ENCODE results near the gene NXT1. TPM values are rescaled to one million over a fixed set of nuclear protein-coding genes. Genes with fewer than 3 reads are reported as not detected.

The NXT1 gene
- total RNA-seq, 6 experiments from 2014 or later: 3.8 to 11.2 (median 6.1) TPM

DNA sequence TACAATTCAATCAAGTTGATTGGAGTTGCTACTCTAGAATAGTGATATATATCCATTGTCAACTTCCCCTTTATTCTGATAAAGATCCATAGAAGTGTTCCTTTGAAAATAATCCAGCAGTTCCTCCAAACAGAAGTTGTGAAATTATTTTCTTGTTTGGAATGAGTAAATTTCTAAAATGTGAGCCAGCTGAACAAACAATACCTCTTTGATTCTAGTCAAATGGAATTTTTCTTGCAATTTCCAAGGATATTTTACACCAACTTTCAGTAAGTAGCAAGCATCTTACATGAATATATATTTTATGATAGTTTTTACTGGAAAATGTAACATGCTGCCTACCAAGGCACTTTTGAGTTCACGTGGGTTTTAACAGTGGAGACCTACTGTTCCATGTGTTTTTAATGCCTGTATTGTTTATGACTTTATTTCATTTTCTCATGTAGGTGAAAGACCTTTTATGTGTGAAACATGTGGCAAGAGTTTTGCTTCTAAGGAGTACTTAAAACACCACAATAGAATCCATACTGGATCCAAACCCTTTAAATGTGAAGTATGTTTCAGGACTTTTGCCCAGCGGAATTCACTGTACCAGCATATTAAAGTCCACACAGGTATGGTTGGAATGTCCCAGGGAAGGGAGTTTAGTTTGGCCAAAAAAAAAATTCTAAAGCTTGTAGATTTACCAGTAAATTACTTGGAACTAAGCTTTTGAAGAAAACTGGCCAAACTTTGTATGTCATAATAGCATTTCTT lies 17.9 kb downstream of the NXT1 start:
- Histone ChIP-seq H3K9me3 (no peaks in the 10 kb centered on the region), H3K4me3 (no peak overlapping the region), H3K4me1 (peaks cover 0 to 28% (median 4%) of the 10 kb centered on the region in 4 donors), H3K36me3 (peaks cover 0 to 56% (median 19%) of the 10 kb centered on the region in 4 donors), H3K27ac (no peak overlapping the region), H3K27me3 (no peaks in the 10 kb centered on the region)
- 98% methylated on average over 2 of the region's 2 CpGs for WGBS (ENCODE audit: insufficient coverage, low coverage, low lambda C conversion rate, missing lambda C conversion rate)
- DNase-seq (no peak), ATAC-seq (peak in 3 of 4 donors; percentile 13 to 20 (median 15))
- intact Hi-C loops (cut with DNase I): no loop called here
- TF ChIP-seq, protein P1, sequence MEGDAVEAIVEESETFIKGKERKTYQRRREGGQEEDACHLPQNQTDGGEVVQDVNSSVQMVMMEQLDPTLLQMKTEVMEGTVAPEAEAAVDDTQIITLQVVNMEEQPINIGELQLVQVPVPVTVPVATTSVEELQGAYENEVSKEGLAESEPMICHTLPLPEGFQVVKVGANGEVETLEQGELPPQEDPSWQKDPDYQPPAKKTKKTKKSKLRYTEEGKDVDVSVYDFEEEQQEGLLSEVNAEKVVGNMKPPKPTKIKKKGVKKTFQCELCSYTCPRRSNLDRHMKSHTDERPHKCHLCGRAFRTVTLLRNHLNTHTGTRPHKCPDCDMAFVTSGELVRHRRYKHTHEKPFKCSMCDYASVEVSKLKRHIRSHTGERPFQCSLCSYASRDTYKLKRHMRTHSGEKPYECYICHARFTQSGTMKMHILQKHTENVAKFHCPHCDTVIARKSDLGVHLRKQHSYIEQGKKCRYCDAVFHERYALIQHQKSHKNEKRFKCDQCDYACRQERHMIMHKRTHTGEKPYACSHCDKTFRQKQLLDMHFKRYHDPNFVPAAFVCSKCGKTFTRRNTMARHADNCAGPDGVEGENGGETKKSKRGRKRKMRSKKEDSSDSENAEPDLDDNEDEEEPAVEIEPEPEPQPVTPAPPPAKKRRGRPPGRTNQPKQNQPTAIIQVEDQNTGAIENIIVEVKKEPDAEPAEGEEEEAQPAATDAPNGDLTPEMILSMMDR (IDR thresholded peaks at IDR 0.05): no peak
- TF ChIP-seq POLR2A (IDR thresholded peaks at IDR 0.05): no peak

DNA sequence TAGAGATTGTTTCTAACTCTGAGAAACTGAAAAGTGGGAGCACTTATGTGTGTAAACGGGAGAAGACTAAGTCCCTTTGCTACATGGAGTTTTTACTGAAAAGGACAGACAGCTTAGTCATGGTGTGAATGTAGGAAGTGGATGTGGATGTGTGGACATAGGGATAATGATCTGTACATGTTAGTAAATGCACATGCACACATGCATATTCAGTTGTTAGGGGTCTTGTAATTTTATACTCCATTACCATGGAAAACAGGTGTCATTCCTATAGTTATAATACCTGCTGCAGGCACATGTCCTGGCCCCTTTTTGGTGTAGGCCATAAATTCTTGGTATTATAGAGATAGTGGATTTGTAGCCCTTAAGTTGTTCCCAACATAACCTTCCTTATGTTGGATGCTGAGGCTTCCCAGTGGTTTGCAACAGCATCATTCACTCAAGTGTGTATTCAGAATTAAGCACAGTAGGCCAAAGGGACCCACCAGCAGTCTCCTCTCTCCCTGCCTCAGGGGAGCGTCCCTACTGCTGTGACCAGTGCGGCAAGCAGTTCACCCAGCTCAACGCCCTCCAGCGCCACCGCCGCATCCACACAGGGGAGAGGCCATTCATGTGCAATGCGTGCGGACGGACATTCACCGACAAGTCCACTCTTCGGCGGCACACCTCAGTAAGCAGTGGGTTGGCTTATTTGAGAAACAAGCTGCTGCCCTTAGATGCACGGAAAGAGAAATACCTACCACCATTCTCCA lies 18.7 kb downstream of the NXT1 start:
- Histone ChIP-seq H3K9me3 (no peaks in the 10 kb centered on the region), H3K4me1 (peaks cover 0 to 28% (median 4%) of the 10 kb centered on the region in 4 donors), H3K27me3 (no peaks in the 10 kb centered on the region), H3K4me3 (no peak overlapping the region), H3K27ac (no peak overlapping the region), H3K36me3 (peaks cover 0 to 60% (median 19%) of the 10 kb centered on the region in 4 donors)
- TF ChIP-seq, protein P1 (IDR thresholded peaks at IDR 0.05): no peak
- no peak for TF ChIP-seq POLR2A (IDR thresholded peaks at IDR 0.05)
- ATAC-seq (no peak), DNase-seq (no peak)
- intact Hi-C loops (cut with DNase I): no loop called here
- WGBS (ENCODE audit: insufficient coverage, low coverage, low lambda C conversion rate, missing lambda C conversion rate): 100% methylated on average over 14 of the region's 14 CpGs

DNA sequence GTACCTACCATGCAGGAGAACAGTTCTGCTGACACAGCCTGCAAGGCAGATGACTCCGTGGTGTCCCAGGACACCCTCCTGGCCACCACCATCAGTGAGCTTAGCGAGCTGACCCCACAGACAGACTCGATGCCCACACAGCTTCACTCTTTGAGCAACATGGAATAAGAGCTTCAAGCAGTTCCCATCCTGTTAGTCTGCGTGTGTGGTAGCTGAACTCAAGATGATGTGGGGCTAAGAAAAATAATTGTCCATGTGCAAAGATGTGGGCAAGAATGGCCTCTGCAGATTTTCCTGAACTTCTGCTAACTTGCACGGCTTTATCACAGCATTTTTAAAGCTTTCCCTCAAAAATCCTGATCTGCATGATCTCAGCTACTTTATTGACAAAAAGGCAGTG lies 19.7 kb downstream of the NXT1 start:
- no peak for DNase-seq
- Histone ChIP-seq H3K27me3 (no peaks in the 10 kb centered on the region), H3K9me3 (no peaks in the 10 kb centered on the region), H3K4me3 (no peak overlapping the region), H3K27ac (no peak overlapping the region), H3K4me1 (peaks cover 0 to 28% (median 4%) of the 10 kb centered on the region in 4 donors), H3K36me3 (peaks cover 0 to 55% (median 19%) of the 10 kb centered on the region in 4 donors)
- WGBS (ENCODE audit: insufficient coverage, low coverage, low lambda C conversion rate, missing lambda C conversion rate): 100% methylated on average over 1 of the region's 5 CpGs
- TF ChIP-seq POLR2A (IDR thresholded peaks at IDR 0.05): no peak
- intact Hi-C loops (cut with DNase I): no loop called here
- no peak for ATAC-seq

DNA sequence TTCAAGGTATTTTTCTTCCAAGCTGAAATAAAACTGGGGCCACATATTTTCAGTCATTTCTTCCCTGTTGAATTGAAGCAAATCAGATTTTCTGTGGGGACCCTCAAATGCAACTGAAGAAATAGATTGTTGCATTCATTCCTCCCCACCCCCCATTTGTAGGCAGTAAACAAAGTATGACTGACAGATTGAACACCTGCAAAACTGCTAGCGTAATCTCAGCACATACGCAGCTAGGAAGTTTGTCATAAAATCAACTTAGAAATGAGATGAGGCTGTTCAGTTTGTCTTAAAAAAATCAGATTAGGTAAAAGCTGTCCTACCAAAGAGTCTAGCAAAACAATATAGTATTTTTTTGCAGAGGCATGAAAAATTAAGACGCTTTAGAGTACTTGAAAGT lies 20.3 kb downstream of the NXT1 start:
- H3K4me3 ChIP-seq: no peak overlapping the region
- no peaks in the 10 kb centered on the region for H3K27me3 ChIP-seq
- intact Hi-C loops (cut with DNase I): no loop called here
- ATAC-seq: no peak
- peaks cover 0 to 52% (median 17%) of the 10 kb centered on the region in 4 donors for H3K36me3 ChIP-seq
- H3K9me3 ChIP-seq: no peaks in the 10 kb centered on the region
- no peak for DNase-seq
- TF ChIP-seq, protein P1 (IDR thresholded peaks at IDR 0.05): no peak
- no peak for TF ChIP-seq POLR2A (IDR thresholded peaks at IDR 0.05)
- 67% methylated on average over 3 of the region's 3 CpGs for WGBS (ENCODE audit: insufficient coverage, low coverage, low lambda C conversion rate, missing lambda C conversion rate)
- H3K27ac ChIP-seq: no peak overlapping the region
- H3K4me1 ChIP-seq: peaks cover 0 to 27% (median 3%) of the 10 kb centered on the region in 4 donors

DNA sequence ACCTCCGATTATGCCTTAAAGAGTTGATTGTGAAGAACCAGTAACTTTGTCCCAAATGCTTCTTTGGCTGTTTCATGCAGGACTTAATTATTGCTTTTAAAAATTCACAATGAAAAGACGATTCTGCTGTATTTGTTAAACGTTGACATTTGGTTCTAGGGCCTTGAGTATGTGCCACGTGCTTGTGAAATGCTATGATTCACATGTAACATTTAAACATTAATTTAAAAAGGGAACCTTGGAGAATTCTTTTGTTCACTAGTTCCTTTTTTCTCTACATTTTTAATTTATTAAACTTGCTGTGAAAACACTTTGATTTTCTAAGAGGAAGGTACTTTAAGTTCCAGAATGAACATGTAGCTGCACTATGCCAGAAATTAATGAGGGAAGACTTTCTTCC lies 20.9 kb downstream of the NXT1 start:
- H3K27me3 ChIP-seq: no peaks in the 10 kb centered on the region
- intact Hi-C loops (cut with DNase I): no loop called here
- TF ChIP-seq POLR2A (IDR thresholded peaks at IDR 0.05): no peak
- TF ChIP-seq, protein P1 (IDR thresholded peaks at IDR 0.05): no peak
- no peak overlapping the region for H3K27ac ChIP-seq
- DNase-seq (no peak), ATAC-seq (peak in 1 of 4 donors; percentile 25)
- 47% methylated on average over 4 of the region's 4 CpGs for WGBS (ENCODE audit: insufficient coverage, low coverage, low lambda C conversion rate, missing lambda C conversion rate)
- no peaks in the 10 kb centered on the region for H3K9me3 ChIP-seq
- H3K4me3 ChIP-seq: no peak overlapping the region
- peaks cover 0 to 55% (median 18%) of the 10 kb centered on the region in 4 donors for H3K36me3 ChIP-seq
- H3K4me1 ChIP-seq: peaks cover 0 to 23% (median under 1%) of the 10 kb centered on the region in 4 donors
